Activated CD8-positive, alpha-beta T cell treated with anti-CD3 and anti-CD28 coated beads for 36 hours (primary cell): ENCODE results near the gene RND3. TPM values are rescaled to one million over a fixed set of nuclear protein-coding genes. Genes with fewer than 3 reads are reported as not detected.

Experiments
- ATAC-seq: fragments of 200-7000 bp; cut with Tn5 transposase; one replicate; pipeline ENCODE4 v1.10.0; 2021; ENCODE audit warnings: mild to moderate bottlenecking, moderate library complexity
- CTCF ChIA-PET: fragments of 350-600 bp; sonication (Branson Sonifier 250); formaldehyde crosslinking; loops from one replicate; lab custom pipeline; 2021; ENCODE audit warnings: antibody characterized with exemption; lab: Charles Lee
- POLR2A ChIA-PET: fragments of 350-600 bp; sonication (Branson Sonifier 250); formaldehyde crosslinking; loops from one replicate; lab custom pipeline; 2021; ENCODE audit warnings: antibody characterized with exemption; lab: Charles Lee
- DNase-seq: peaks from one replicate; pipeline ENCODE4 v3.0.0-alpha.2; 2020
- H3K27ac Mint-ChIP-seq: one replicate; pipeline ENCODE4 v1.8.0; 2021; ENCODE audit warnings: mild to moderate bottlenecking, mixed read lengths
- H3K27me3 Mint-ChIP-seq: one replicate; pipeline ENCODE4 v1.8.0; 2021; ENCODE audit warnings: mixed read lengths
- H3K36me3 Mint-ChIP-seq: one replicate; pipeline ENCODE4 v1.8.0; 2021; ENCODE audit warnings: low read depth, mixed read lengths
- H3K4me1 Mint-ChIP-seq: one replicate; pipeline ENCODE4 v1.8.0; 2021; ENCODE audit warnings: low read depth, mixed read lengths
- H3K4me3 Mint-ChIP-seq: one replicate; pipeline ENCODE4 v1.8.0; 2021; ENCODE audit warnings: mild to moderate bottlenecking, moderate library complexity, mixed read lengths
- H3K9me3 Mint-ChIP-seq: one replicate; pipeline ENCODE4 v1.8.0; 2021; ENCODE audit warnings: mixed read lengths
- intact Hi-C: fragments of 100-400 bp; cut with micrococcal nuclease; formaldehyde crosslinking; loops from one replicate; pipeline ENCODE4 v1.10.0; 2022
- total RNA-seq, 2 experiments: library from RNA; stranded (reverse); gene quantifications; one replicate each; pipeline ENCODE4 v1.2.3, GENCODE V29; 2021
- TF ChIP-seq, protein P1 (sequence below): fragments of 200-600 bp; IDR thresholded peaks from one replicate; pipeline ENCODE4 v1.8.0; 2022; ENCODE audit warnings: antibody characterized with exemption, mild to moderate bottlenecking

Gene RND3
- total RNA-seq, 2 experiments from 2014 or later = not detected

DNA sequence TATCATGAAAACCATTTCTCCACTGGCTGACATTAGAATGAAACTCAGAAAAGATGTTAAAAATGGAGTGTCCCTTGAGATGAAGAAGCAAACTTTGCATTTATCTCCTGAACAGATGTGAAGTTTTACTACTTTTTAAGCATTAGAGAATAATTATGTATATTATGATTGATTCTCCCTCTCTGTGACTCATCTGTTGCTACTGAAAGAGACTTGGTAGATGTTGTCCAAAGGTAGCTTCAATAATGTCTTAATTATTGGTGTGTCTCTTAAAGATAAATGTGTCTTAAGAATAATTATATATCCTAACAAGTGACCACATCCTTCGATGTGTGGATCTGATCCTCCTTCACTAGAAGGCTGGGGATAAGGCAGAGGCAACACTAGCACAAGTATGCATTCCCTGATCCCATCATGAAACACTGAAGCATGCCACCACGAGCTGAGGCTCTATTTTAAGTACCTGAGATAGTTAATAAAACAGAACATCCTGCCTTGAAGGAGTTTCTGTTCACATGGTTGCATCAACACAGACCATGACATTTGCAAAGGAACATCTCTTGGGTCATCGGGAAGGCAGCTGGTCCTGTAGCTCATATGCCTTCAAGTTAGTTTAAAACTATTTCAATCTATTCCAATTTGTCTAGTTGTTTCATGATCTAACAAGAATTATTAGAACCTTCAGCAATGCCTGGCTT, 15.5 kb downstream of the RND3 start:
- ATAC-seq = no peak
- no peak for DNase-seq
- Mint-ChIP-seq H3K27me3 (no peaks in the 10 kb centered on the region), H3K36me3 (no peaks in the 10 kb centered on the region), H3K4me3 (no peak overlapping the region), H3K9me3 (no peaks in the 10 kb centered on the region), H3K27ac (no peak overlapping the region), H3K4me1 (no peaks in the 10 kb centered on the region)
- intact Hi-C loops = no loop called here
- POLR2A ChIA-PET = no interaction called here
- CTCF ChIA-PET = no interaction called here
- TF ChIP-seq, protein P1, sequence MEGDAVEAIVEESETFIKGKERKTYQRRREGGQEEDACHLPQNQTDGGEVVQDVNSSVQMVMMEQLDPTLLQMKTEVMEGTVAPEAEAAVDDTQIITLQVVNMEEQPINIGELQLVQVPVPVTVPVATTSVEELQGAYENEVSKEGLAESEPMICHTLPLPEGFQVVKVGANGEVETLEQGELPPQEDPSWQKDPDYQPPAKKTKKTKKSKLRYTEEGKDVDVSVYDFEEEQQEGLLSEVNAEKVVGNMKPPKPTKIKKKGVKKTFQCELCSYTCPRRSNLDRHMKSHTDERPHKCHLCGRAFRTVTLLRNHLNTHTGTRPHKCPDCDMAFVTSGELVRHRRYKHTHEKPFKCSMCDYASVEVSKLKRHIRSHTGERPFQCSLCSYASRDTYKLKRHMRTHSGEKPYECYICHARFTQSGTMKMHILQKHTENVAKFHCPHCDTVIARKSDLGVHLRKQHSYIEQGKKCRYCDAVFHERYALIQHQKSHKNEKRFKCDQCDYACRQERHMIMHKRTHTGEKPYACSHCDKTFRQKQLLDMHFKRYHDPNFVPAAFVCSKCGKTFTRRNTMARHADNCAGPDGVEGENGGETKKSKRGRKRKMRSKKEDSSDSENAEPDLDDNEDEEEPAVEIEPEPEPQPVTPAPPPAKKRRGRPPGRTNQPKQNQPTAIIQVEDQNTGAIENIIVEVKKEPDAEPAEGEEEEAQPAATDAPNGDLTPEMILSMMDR = no peak

DNA sequence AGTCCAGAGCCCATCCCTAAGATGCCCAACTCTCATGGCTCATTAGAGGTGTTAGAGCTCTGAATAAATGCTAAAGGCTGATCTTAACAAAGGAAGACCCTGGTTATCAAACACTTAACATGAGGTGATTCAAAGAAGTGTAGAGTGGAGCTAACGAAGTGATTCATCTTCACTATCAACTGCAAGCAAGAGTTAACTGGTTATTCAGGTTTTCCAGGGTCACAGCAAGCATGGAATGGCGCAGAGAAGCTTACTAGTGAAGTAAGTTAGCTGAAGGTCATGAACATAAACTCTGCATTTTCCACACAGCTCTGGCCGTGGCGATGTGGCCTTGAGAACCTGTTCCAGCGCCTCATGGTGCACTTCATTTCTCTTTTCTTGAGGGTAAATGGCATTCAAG, 17.0 kb downstream of the RND3 start:
- Mint-ChIP-seq H3K36me3 (no peaks in the 10 kb centered on the region), H3K4me3 (no peak overlapping the region), H3K4me1 (no peaks in the 10 kb centered on the region), H3K27me3 (no peaks in the 10 kb centered on the region), H3K27ac (no peak overlapping the region), H3K9me3 (no peaks in the 10 kb centered on the region)
- TF ChIP-seq, protein P1 = no peak
- intact Hi-C loops = no loop called here
- DNase-seq (no peak), ATAC-seq (no peak)
- ChIA-PET POLR2A (no interaction called here), CTCF (no interaction called here)

DNA sequence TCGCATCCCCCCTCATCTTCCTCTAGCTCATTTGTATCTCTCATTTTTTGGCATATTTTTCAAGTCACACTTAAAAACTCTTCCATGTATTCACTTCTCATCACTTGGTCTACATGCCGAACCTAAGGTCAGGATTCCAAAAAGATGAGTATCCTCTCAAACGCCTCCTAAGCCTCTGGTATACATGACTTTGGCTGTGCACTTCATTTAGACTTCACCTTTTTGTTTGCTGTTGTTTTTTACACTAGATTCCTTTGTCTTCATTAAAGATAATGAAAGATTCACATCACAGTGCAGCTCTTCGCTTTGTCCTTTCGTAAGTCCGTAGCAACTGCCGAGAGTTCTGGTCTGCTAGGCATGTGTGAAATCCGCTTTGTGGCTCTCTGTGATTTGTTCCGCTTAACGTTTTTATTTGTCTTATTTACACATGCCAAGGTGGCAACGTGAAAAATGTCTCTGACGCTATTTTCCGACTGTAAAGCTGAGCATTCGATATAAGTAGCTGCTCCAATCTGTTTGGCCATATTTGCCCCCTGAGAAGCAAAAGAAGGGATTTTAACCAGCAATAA, 17.7 kb downstream of the RND3 start:
- Mint-ChIP-seq H3K4me3 (no peak overlapping the region), H3K27me3 (peaks cover 1% of the 10 kb centered on the region), H3K36me3 (no peaks in the 10 kb centered on the region), H3K27ac (no peak overlapping the region), H3K4me1 (no peaks in the 10 kb centered on the region), H3K9me3 (no peaks in the 10 kb centered on the region)
- no peak for ATAC-seq
- DNase-seq = no peak
- intact Hi-C loops = no loop called here
- TF ChIP-seq, protein P1 = no peak
- POLR2A ChIA-PET = no interaction called here
- CTCF ChIA-PET = no interaction called here

DNA sequence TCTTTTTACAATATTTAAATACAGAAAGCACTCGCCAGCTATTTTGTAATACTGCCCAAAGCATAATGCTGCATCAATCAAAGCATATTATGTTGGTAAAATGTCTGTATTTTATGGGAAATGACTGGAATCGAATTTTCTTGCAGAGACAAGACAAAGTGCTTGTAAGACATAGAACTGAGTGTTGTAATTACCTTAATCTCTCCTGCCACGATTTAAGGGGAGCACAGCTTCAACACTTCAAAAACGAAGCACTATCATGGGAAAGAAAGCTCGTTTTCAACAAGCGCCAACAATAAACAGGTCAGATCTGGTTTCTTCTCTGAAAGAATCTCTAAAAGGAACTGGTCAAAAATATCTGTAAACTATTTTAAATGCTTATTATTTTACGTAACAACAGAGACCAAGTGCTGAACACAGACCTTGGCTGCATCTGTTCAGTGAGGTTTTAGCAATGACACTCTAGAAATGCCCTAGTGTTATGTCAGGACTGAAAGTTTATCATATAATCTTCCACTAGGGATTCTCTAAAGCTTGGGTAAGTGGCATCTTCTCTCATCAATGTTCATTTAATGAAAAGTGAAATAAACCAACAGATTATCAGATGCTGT, 19.0 kb downstream of the RND3 start:
- TF ChIP-seq, protein P1 = no peak
- ATAC-seq = no peak
- intact Hi-C loops = no loop called here
- DNase-seq = no peak
- H3K27me3 Mint-ChIP-seq = peaks cover 1% of the 10 kb centered on the region
- CTCF ChIA-PET = no interaction called here
- no peak overlapping the region for H3K4me3 Mint-ChIP-seq
- H3K36me3 Mint-ChIP-seq = no peaks in the 10 kb centered on the region
- POLR2A ChIA-PET = no interaction called here
- H3K4me1 Mint-ChIP-seq = no peaks in the 10 kb centered on the region
- H3K9me3 Mint-ChIP-seq = no peaks in the 10 kb centered on the region
- H3K27ac Mint-ChIP-seq = no peak overlapping the region

DNA sequence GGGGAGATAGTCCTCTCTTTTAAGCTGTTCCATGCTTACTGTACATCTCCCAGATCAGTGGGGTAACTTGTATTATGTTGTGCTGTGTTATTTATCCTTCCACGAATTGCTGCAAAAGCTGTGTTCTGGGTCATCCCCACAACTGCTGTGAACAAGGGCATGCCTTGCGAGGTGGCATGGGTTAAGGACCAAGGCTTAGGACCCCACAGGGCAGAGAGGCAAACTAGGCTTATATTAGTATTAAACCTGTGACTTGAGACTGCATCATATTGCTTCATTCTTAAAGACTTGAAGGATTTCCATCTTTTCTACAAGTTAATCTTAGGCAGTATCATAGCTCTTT, 19.9 kb downstream of the RND3 start:
- no peaks in the 10 kb centered on the region for H3K36me3 Mint-ChIP-seq
- H3K4me3 Mint-ChIP-seq = no peak overlapping the region
- no peak overlapping the region for H3K27ac Mint-ChIP-seq
- H3K9me3 Mint-ChIP-seq = no peaks in the 10 kb centered on the region
- no peaks in the 10 kb centered on the region for H3K4me1 Mint-ChIP-seq
- TF ChIP-seq, protein P1 = no peak
- ChIA-PET POLR2A (no interaction called here), CTCF (interaction anchor here (0.6 kb wide), 1 partner anchor 50 kb away, joined by 3 read pairs; no protein-coding TSS in a partner anchor)
- H3K27me3 Mint-ChIP-seq = peaks cover 1% of the 10 kb centered on the region
- DNase-seq = no peak
- intact Hi-C loops = no loop called here
- ATAC-seq = no peak
